HG02798 (cell line): ENCODE data around the gene NDUFS6.

ENCODE experiments used
- ATAC-seq: cut with Tn5 transposase; IDR thresholded peaks from one replicate; pipeline ENCODE4 v1.9.1; 2021; ENCODE audit warnings: mild to moderate bottlenecking; ENCODE audit not compliant: unreplicated experiment, poor library complexity

Gene NDUFS6

DNA sequence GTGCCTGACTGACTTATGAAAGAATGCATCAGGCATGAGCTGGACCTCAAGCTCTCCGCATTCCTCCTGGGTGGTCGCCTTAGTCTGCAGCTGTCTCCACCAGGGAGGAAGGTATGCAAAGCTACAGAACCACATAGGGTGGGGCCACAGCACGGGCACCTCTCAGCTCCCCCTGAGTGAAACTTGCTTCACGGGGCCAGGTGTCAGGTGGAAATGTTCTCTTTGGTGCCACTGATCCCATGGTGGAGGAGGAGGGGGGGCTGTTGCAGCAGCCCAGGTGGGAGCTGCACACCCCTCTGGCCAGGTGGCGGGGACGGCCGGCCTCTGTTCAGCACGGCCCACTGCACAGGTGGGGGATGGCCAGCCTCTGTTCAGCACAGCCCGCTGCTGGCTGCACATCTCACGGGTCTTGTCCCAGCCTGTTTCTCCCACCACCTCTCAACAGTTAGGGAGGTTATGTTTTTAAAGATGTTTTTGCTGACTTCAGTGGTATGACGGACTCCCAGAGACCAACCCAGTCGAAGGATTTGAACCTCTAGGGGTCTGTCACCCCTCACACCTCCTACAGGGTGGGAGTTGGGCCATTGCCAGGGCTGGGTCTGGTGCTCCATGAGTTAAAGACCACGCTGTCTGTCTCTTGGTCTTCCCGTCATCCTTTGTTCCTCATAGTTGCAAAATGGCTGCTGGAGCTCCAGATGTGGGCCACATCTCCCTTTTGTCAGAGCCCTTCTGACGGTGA is 35.9 kb upstream of the NDUFS6 start:
- ATAC-seq, result peak; percentile 88

GRCh38 chr5:1765880-1766235 is 35.3 kb upstream of the NDUFS6 start:
- ATAC-seq, result no peak

DNA sequence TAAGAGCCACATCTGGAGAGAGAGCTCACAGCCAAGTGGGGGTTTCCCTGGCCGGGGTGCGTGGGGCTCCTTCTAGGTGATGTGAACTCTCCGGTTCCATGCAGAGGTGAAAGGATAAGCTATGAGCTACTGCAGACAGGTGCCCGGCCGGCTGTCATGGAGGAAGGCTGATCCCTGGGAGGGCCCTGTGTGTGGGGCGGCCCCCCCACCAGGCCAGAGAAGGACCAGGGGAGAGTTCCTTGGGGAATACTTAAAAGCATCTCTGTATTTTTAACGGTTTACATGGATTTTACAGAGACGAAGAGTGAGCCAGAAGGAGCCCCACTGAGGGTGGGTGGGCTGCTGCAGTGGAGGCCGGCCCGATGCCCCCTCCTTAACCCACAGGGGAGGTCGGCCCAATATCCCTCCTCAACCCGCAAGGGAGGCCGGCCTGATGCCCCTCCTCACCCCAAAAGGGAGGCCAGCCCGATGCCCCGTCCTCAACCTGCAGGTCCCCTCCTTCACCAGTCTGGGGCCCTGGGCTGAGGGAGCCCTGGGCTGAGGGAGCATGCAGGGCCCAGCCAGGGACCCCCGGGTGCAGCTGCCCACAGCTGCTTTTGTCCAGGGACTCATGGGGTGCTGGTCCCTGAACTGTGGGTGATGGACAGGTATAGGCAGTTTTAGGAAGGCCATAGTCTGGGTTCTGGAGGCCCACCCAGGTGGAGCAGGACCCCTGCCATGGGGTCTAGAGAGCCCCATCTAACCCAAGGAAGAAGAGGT is 33.5 kb upstream of the NDUFS6 start:
- no peak for ATAC-seq

DNA sequence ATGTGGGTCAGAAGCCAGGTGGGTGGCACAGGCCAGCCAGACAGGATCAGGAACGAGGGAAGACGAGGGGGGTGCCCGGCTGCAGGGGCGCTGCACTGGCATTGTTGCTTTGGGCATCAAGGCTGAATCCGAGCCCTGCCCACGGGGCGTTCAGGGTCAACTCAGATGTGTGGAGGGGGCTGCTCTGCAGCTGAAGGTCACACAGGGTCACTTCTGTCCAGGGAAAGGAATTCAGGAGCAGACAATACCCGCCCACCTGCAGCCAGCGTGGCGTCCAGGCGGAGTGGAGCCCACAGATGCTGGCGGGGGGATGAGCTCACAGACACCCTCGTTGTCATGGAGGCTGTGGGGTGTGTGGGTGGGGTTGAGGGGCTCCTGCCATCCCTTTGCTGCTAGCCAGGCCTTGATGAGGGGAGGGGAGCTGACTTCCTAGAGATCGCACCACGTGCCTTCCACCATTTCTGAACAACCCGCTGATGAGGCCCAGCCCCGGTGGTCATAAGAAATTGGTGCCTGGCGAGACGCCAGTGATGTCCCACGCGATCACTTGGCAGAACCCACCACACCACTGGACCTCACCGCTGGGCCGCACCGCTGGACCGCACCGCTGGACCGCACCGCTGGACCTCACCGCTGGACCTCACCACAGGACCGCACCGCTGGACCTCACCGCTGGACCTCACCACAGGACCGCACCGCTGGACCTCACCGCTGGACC is 32.8 kb upstream of the NDUFS6 start:
- ATAC-seq, result no peak

DNA sequence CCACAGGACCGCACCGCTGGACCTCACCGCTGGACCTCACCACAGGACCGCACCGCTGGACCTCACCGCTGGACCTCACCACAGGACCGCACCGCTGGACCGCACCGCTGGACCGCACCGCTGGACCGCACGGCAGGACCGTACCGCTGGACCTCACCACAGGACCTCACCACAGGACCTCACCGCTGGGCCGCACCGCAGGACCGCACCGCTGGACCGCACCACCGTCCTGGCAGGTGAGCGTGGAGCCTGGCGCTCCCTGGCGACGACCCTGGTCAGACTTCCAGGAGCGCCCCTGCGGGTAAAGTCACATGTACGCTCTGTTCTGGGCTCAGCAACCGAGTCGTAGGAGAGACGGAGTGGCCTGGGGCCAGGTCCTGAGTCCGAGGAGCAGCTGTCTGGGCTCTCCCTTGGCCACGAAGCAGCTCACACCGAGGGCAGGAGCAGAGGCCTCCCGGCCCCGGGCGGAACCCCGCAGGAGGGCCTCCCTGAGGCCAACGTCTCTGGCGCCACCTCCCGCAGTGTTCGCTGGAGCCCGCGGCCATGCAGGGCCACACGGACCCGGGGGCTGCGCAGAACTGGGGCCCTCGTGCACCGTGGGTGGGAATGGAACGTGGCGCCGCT is 32.1 kb upstream of the NDUFS6 start:
- ATAC-seq, result no peak

- ATAC-seq, result no peak
Observed at GRCh38 chr5:1769752-1770442, 31.3 kb upstream of the NDUFS6 start.

- no peak for ATAC-seq
Observed at GRCh38 chr5:1770443-1770802, 30.8 kb upstream of the NDUFS6 start.

- no peak for ATAC-seq
Observed at GRCh38 chr5:1771149-1772065, 29.8 kb upstream of the NDUFS6 start.

- peak; percentile 70 for ATAC-seq
Observed at GRCh38 chr5:1772634-1773033, 28.6 kb upstream of the NDUFS6 start.

DNA sequence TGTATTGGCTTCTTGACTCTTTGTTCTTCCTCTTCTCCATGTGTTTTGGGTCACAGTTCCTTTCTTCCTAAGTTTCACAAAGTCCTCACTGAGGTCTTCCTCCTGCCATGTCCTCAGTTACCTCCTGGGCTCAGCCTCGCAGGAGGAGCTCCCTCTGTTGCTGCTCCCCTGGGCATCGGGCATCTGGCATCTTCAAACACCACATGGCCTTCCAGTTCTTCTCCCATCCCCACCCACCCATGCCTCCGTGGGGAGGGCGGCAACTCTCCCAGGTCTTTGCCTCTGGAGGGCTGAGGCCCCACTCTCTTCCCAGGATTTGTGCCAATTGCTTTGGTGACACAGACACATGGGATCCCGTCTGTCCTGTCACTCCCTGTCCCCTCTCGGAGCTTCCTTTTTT is 24.4 kb upstream of the NDUFS6 start:
- no peak for ATAC-seq

DNA sequence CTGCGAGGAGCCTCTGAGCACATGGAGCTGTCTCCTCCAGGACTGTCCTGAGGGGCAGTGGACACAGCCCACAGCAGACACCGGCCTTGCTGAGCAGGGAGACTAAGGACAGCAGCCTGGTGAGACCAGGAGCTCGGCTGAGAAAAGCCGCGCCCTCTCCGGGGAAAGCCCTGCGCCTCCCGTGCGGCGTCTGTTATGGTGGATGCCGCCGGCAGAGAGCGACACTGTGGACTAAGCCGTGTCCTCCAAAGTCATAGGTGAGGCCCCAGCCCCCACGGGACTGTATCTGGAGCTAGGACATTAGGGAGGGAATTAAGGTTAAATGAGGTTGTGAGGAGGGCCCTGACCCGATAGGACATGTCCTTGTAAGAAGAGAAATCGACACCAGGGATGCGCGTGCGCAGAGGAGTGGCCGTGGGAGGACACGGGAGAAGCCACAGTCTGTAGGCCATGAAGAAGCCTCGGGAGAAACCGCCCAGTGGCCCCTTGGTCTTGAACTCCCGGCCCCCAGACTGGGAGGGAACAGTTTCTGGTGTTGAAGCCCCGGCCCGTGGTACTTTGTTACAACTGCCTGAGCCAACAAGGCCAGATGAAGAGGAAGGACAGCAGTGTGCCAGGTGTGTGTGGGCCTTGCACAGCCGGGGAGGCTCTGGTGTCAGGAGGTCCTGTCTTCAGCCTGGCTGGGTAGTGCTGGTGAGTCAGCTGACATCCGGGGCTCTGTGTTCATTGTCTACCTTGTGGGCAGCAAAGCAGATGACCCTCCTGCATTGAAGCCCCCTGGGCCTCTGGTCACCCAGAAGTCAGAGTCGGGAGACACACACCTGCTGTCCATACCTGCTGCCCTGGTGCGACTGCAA is 23.7 kb upstream of the NDUFS6 start:
- ATAC-seq, result no peak

DNA sequence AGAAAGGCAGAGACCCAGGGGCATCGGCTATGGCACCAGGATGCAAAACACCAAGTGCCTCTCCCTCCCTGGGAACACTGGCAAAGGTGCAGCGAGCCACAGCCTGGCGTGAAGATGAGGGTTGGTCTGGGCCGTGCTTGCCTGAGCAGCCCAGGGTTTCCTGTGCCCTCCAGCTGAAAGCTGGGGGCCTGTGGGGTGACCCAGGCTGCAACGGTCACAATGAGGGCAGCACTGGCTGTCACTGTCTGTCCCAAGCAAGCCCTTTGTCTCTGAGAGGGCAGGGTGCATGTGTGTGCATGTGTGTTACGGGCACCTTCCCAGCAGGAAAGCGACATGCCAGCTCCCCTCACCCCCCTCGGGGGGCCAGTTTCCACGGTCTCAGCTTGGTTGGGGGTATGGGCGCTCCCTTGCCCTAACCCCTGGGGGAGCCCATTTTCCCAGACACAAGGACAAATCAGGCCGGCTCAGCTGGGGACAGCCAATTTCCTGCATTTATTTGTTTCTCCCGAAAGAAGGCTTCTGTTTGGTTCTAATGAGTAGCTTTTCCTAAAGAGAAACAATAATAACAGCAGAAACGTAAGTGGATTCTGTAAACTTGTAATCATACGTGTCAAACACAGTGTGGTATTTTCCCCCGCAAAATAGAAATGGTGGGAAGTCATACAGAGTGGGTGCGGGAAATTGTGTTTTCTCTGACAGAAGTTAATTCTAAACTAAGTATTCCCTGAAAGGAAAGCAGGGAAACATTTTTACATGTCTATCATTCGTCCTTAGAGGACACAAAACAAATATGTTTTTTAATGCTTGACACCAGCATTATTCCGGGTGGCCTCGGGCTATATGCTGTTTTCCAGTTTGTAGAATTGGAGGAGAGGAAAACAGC is 22.8 kb upstream of the NDUFS6 start:
- ATAC-seq, result no peak

- ATAC-seq, result no peak
Observed at GRCh38 chr5:1779021-1779680, 22.1 kb upstream of the NDUFS6 start.

- ATAC-seq, result no peak
Observed at GRCh38 chr5:1779782-1780613, 21.2 kb upstream of the NDUFS6 start.

DNA sequence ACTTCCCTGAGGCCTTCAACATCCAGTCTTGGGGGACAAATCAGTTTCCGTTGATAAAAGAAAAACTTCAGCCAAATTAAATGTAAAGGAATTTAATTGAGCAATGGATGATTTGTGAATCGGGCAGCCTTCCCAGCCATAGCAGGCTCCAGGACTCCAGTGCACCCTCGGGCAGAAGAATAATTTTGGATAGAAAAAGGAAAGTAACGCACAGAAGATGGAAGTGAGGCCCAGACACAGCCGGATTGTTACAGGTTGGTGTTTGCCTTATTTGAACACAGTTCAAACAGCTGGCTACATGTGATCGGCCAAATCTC is 20.6 kb upstream of the NDUFS6 start:
- no peak for ATAC-seq

GRCh38 chr5:1781107-1781506 is 20.1 kb upstream of the NDUFS6 start:
- ATAC-seq, result no peak
